GM20000 (cell line): ENCODE data around the gene WAC.
"Not testable (repeated sequence)": the region's sequence is repeated elsewhere in the genome, so short reads cannot be mapped to it uniquely, and the experiment has no call there.

Experiments
- DNase-seq: peaks from one replicate; pipeline ENCODE4 v3.0.0; 2012; ENCODE audit warnings: low spot score
- CTCF ChIP-seq: IDR thresholded peaks from 2 replicates; pipeline ENCODE4 v1.5.1; 2012; ENCODE audit warnings: mild to moderate bottlenecking, control low read depth; ENCODE audit errors: extremely low read depth, missing control alignments

WAC gene

DNA sequence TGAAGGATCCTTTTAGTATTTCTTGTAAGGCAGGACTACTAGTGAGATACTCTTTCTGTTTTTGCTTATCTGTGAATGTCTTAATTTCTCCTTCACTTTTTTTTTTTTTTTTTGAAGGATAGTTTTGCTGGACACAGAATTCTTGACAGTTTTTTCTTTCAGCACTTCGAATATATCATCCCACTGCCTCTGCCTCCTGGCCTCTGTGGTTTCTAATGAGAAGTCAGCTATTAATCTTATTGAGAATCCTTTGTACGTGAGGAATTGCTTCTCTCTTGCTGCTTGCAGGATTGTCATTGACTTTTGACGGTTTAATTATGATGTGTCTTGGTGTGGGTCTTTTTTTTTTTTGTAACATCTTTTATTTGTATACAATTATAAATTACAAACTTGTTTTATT, 12.6 kb upstream of the WAC start:
- no peak for TF ChIP-seq CTCF
- no peak for DNase-seq

DNA sequence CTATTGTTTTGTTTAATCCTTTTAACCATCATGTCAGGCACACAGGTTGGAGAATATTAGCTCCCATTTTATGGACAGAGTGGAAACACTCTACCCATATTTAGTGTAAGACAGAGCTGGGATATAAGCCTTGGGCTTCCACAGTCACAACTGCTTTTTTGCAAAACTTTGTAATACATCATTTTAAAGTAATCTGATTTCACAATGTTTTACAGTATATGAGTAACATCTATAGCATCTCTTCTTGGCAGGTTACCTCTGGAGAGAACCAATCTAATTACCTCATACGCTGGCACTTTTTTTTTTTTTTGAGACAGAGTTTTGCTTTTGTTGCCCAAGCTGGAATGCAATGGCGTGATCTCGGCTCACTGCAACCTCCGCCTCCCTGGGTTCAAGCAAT, 12.1 kb upstream of the WAC start:
- not testable (repeated sequence) for DNase-seq

- DNase-seq: not testable (repeated sequence)
Measured at GRCh38 chr10:28521961-28522360, 11.0 kb upstream of the WAC start.

DNA sequence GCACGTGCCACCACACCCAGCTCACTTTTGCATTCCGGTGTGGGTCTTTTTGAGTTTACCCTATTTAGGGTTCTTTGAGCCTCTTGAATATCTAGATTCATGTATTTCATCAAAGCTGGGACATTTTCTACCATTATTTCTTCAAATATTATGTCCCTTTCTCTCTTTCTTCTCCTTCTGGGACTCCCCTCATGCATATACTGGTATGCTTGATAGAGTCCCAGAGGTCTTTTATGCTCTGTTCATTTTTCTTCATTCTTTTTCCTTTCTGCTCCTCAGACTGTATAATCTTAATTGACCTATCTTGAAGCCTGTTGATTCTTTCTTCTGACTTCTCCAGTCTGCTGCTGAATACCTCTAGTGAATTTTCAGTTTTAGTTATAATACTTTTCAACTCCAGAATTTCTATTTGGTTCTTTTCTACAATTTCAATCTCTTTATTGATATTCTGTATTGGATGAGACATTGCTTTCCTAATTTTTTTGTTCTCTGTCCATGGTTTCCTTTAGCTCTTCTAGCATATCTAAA, 9.1 kb upstream of the WAC start:
- TF ChIP-seq CTCF: no peak
- no peak for DNase-seq

DNA sequence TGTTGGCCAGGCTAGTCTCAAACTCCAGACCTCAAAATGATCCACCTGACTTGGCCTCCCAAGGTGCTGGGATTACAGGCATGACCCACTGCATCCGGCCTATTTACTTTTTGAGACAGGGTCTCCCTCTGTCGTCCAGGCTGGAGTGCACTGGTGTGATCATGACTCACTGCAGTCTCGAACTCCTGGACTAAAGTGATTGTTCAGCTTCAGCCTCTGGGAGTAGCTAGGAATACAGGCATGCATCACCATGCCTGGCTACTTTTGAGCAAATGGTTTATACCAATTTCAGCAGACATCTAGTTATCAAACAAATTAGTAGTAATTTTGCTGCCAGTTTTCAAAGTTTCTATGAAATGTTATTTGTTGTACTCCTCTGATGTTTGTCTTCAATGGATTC, 2.2 kb upstream of the WAC start:
- no peak for TF ChIP-seq CTCF
- DNase-seq: no peak

GRCh38 chr10:28533186-28533564, 257 bp downstream of the WAC start:
- no peak for DNase-seq
- TF ChIP-seq CTCF: no peak

- DNase-seq: peak; percentile 77
- TF ChIP-seq CTCF: no peak
Measured at GRCh38 chr10:28533571-28534304, 820 bp downstream of the WAC start.

GRCh38 chr10:28535846-28536245, 2.9 kb downstream of the WAC start:
- DNase-seq: no peak
- no peak for TF ChIP-seq CTCF

GRCh38 chr10:28538595-28538994, 5.7 kb downstream of the WAC start:
- TF ChIP-seq CTCF: no peak
- no peak for DNase-seq
